ENCODE measurements around the gene CRHR1. TPM values are rescaled to one million over a fixed set of nuclear protein-coding genes. Genes with fewer than 3 reads are reported as not detected.

Gene CRHR1
- total and polyA plus RNA-seq, 8 donors, result not detected

DNA sequence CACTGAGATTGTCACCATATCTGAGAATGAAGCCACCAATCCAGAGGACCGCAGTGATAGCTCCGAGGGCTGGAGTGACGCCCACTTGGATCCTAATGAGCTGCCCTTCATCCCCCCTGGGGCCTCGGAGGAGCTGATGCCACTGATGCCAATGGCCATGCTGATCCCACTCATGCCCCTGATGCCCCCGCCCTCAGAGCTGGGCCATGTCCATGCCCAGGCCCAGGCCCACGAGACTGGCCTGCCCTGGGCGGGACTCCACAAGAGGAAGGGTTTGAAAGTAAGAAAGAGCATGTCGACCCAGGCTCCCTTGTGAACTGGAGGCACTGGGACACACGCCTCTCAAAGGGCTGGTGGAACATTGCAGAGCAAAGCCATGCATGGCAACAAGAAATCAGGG, 62.5 kb downstream of the CRHR1 start:
- H3K36me3 ChIP-seq, result no peaks in the 10 kb centered on the region
- DNase-seq (no peak), ATAC-seq (no peak)
- H3K27me3 ChIP-seq, result peaks cover 0 to 24% of the 10 kb centered on the region in 2 donors
- TF ChIP-seq, protein P1, sequence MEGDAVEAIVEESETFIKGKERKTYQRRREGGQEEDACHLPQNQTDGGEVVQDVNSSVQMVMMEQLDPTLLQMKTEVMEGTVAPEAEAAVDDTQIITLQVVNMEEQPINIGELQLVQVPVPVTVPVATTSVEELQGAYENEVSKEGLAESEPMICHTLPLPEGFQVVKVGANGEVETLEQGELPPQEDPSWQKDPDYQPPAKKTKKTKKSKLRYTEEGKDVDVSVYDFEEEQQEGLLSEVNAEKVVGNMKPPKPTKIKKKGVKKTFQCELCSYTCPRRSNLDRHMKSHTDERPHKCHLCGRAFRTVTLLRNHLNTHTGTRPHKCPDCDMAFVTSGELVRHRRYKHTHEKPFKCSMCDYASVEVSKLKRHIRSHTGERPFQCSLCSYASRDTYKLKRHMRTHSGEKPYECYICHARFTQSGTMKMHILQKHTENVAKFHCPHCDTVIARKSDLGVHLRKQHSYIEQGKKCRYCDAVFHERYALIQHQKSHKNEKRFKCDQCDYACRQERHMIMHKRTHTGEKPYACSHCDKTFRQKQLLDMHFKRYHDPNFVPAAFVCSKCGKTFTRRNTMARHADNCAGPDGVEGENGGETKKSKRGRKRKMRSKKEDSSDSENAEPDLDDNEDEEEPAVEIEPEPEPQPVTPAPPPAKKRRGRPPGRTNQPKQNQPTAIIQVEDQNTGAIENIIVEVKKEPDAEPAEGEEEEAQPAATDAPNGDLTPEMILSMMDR (IDR thresholded peaks at IDR 0.05), result no peak
- intact Hi-C loops (cut with DNase I), result no loop called here
- H3K27ac ChIP-seq, result no peak overlapping the region
- H3K9me3 ChIP-seq, result no peaks in the 10 kb centered on the region
- no peak overlapping the region for H3K4me3 ChIP-seq
- no peaks in the 10 kb centered on the region for H3K4me1 ChIP-seq

DNA sequence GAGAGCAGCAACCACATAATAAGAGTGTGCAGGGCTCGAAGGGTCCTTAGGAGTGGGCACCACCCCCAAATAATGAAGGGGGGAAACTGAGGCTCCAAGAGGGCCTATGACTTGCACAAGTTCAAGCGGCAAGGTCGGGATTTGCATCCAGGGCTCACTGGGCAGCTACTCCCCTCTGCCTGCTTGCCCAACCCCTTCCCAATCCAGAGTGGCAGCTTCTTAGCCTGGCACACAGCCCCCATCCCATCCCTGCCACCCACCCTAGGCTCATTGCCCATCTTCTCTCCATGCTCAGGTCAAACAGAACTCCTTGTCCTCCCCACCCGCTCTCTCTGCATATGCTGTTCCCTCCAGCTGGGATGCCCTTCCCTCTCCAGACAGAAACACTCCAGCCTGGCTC, 63.0 kb downstream of the CRHR1 start:
- Histone ChIP-seq H3K27me3 (peaks cover 0 to 29% of the 10 kb centered on the region in 2 donors), H3K4me3 (no peak overlapping the region), H3K27ac (no peak overlapping the region), H3K9me3 (no peaks in the 10 kb centered on the region), H3K4me1 (no peaks in the 10 kb centered on the region), H3K36me3 (no peaks in the 10 kb centered on the region)
- TF ChIP-seq, protein P1 (IDR thresholded peaks at IDR 0.05), result no peak
- intact Hi-C loops (cut with DNase I), result no loop called here
- DNase-seq (no peak), ATAC-seq (no peak)

DNA sequence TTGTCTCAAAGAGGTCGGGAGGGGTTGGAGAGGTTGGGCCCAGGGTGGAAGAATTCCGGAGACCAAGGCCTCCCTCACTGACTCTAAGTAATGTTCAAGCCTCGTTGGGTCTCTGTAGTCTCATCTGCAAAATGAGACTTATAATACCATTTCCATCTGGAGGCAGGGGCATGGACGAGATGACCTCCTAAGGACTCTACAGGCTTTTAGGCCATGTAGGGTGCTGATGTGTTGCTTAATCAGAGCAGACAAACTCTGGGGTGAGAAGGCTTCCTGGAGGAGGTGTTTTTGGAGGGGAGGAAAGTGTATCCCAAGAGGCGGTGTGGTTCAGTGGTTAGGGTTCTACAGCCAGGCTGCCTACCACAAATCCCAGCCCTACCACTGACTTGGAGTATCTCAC, 63.6 kb downstream of the CRHR1 start:
- Histone ChIP-seq H3K4me3 (no peak overlapping the region), H3K27me3 (peaks cover 0 to 35% of the 10 kb centered on the region in 2 donors), H3K27ac (no peak overlapping the region), H3K36me3 (no peaks in the 10 kb centered on the region), H3K4me1 (no peaks in the 10 kb centered on the region), H3K9me3 (no peaks in the 10 kb centered on the region)
- TF ChIP-seq, protein P1 (IDR thresholded peaks at IDR 0.05), result no peak
- intact Hi-C loops (cut with DNase I), result no loop called here
- ATAC-seq (no peak), DNase-seq (no peak)

DNA sequence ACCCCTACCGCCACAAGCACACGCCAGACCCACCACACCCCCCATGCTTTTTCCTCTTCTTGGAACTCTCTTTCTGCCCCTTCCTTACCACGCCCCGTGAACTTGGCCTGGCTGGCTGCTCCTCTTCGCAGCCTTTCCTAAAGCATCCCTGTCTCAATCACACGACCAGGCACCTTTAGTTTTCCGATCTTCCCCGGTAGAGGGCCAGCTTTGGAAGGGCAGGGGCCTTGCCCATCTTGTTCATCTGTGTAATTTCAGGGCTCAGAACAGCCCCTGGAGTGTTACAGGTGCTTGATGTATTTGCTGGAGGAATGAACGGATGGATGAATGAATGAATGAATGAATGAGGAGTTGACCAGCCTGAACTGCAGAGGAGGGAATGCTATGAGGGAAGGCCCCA, 64.3 kb downstream of the CRHR1 start:
- ATAC-seq, result no peak
- intact Hi-C loops (cut with DNase I), result no loop called here
- no peak overlapping the region for H3K27ac ChIP-seq
- no peak for DNase-seq
- TF ChIP-seq, protein P1 (IDR thresholded peaks at IDR 0.05), result no peak
- no peaks in the 10 kb centered on the region for H3K4me1 ChIP-seq
- H3K36me3 ChIP-seq, result no peaks in the 10 kb centered on the region
- H3K9me3 ChIP-seq, result no peaks in the 10 kb centered on the region
- H3K27me3 ChIP-seq, result peaks cover 0 to 40% of the 10 kb centered on the region in 2 donors
- H3K4me3 ChIP-seq, result no peak overlapping the region

DNA sequence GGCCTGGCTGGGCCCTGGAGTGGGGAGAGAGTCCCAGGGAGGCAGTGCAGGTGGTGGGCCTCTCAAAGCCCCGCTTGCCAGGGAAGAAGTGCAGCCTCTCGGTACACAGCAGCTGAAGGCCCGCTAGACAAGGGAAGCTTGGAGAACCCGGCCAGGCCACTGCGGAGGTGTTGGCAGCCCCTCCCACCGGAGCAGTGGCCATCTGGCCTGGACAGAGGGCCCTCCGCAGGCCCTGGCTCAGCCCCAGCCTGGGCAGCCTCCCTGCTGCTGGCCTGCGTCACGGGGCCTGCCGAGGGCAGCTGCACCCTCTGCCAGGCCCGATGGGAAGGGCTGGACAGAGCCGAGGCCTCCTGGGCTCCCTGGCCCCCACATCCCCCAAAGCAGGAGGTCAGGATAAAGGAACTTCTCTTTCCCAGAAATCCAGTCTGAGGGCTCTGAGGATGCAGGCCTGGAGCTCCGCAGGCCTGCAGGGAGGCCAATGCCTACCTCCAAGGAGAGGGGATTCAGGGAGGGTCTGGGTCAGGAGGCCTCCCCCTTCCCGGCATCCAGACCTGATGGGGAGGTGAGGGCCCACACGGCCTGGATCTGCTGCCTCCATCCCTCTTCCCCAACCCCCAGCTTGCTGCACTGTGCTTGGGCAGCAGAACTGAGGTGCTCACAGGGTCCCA, 64.9 kb downstream of the CRHR1 start:
- H3K4me1 ChIP-seq, result no peaks in the 10 kb centered on the region
- no peaks in the 10 kb centered on the region for H3K36me3 ChIP-seq
- peaks cover 0 to 46% of the 10 kb centered on the region in 2 donors for H3K27me3 ChIP-seq
- no peak overlapping the region for H3K27ac ChIP-seq
- no peak for DNase-seq
- no peak for ATAC-seq
- TF ChIP-seq, protein P1 (IDR thresholded peaks at IDR 0.05), result no peak
- no peaks in the 10 kb centered on the region for H3K9me3 ChIP-seq
- intact Hi-C loops (cut with DNase I), result no loop called here
- H3K4me3 ChIP-seq, result no peak overlapping the region
